HepG2 (cell line): ENCODE results near the gene VEZT. TPM values are rescaled to one million over a fixed set of nuclear protein-coding genes. Genes with fewer than 3 reads are reported as not detected.

Experiments
- ATAC-seq: fragments of 200-7000 bp; cut with Tn5 transposase; 3 replicates; pipeline ENCODE4 v1.9.1; 2020; ENCODE audit warnings: mild to moderate bottlenecking, moderate library complexity
- BruUV-seq: library from RNA; stranded (reverse); fragments of 400-500 nt; replicated peaks from 2 replicates; lab custom pipeline; 2021; lab: Mats Ljungman, UMichigan
- CTCF ChIA-PET: fragments of 300-600 bp; formaldehyde crosslinking; extraction: SDS; loops from one replicate; lab custom pipeline; 2021; ENCODE audit warnings: low total read pairs, inconsistent platforms, low intra/inter-chr PET ratio; lab: Yijun Ruan, JAX
- POLR2A ChIA-PET: fragments of 350-600 bp; sonication (Branson Sonifier 250); formaldehyde crosslinking; loops from one replicate; lab custom pipeline; 2020; ENCODE audit warnings: antibody characterized with exemption, inconsistent platforms; lab: Yijun Ruan, JAX
- DNase-seq: peaks from one replicate; pipeline ENCODE4 v3.0.0-alpha.2; 2015; ENCODE audit warnings: low spot score
- FAIRE-seq: peaks from 3 replicates; lab custom pipeline; 2011; peaks lifted over from hg19 to GRCh38; lab: Jason Lieb, UNC
- H2AFZ ChIP-seq: one replicate; pipeline ENCODE4 v1.6.1; 2011; ENCODE audit warnings: low read length, inconsistent platforms
- H3K27ac ChIP-seq: fragments of 300-600 bp; 3 replicates; pipeline ENCODE4 v1.8.0; 2011; ENCODE audit warnings: mixed run types, mild to moderate bottlenecking, mixed read lengths, low read length, inconsistent platforms; ENCODE audit not compliant: insufficient read depth; ENCODE audit errors: extremely low read length
- H3K27me3 ChIP-seq, 2 experiments: fragments of 200-600 bp in 1 of 2; 2 replicates in 1 of 2; 3 replicates in 1 of 2; pipeline versions ENCODE4 v1.6.0 to v1.8.0; 2011; ENCODE audit warnings: low read length in 2 of 2, mild to moderate bottlenecking in 2 of 2, moderate library complexity in 2 of 2, inconsistent platforms in 1 of 2; ENCODE audit not compliant: insufficient read depth in 2 of 2, control insufficient read depth in 1 of 2
- H3K36me3 ChIP-seq, 2 experiments: fragments of 200-600 bp in 1 of 2; replicated peaks in 1 of 2; 2 replicates in 1 of 2; 3 replicates in 1 of 2; pipeline versions ENCODE4 v1.5.1 to v1.8.0; 2011; ENCODE audit warnings: low read length in 2 of 2, inconsistent platforms in 1 of 2; ENCODE audit not compliant: insufficient read depth in 2 of 2, control insufficient read depth in 1 of 2
- H3K4me1 ChIP-seq: 2 replicates; pipeline ENCODE4 v1.5.1; 2012; ENCODE audit warnings: low read length, inconsistent platforms; ENCODE audit not compliant: insufficient read depth
- H3K4me2 ChIP-seq: 2 replicates; pipeline ENCODE4 v1.6.0; 2011; ENCODE audit warnings: low read depth, low read length, inconsistent platforms
- H3K4me3 ChIP-seq, 3 experiments: fragments of 200-600 bp in 1 of 3; sonication (generic), shearing (Covaris generic) in 1 of 3; replicated peaks in 1 of 3; 2 replicates each; pipeline ENCODE4 v1.5.1; 2011 to 2016; ENCODE audit warnings: low read length in 3 of 3, inconsistent platforms in 2 of 3, low read depth in 2 of 3, mild to moderate bottlenecking in 2 of 3, control low read depth in 1 of 3, mixed read lengths in 1 of 3; ENCODE audit not compliant: insufficient read depth in 1 of 3
- H3K79me2 ChIP-seq: one replicate; pipeline ENCODE4 v1.6.1; 2011; ENCODE audit warnings: low read length, inconsistent platforms; ENCODE audit not compliant: insufficient read depth
- H3K9ac ChIP-seq: 2 replicates; pipeline ENCODE4 v1.6.0; 2011; ENCODE audit warnings: mild to moderate bottlenecking, low read depth, low read length, inconsistent platforms; ENCODE audit not compliant: insufficient read depth
- H3K9me3 ChIP-seq: 2 replicates; pipeline ENCODE4 v1.5.1; 2012; ENCODE audit warnings: mild to moderate bottlenecking, low read length
- H4K20me1 ChIP-seq: 2 replicates; pipeline ENCODE4 v1.6.0; 2011; ENCODE audit warnings: inconsistent platforms, mild to moderate bottlenecking, low read length, moderate library complexity; ENCODE audit not compliant: insufficient read depth
- CHD4 ChIP-seq: fragments of 200-600 bp; sonication (generic); IDR thresholded peaks from 2 replicates; pipeline ENCODE4 v1.7.0; 2017; ENCODE audit warnings: mild to moderate bottlenecking, low read length, borderline replicate concordance
- MLX ChIP-seq: IDR thresholded peaks from 2 replicates; pipeline ENCODE4 v1.6.1; 2016
- RXRA ChIP-seq: sonication (generic); formaldehyde crosslinking; IDR thresholded peaks from 2 replicates; pipeline ENCODE4 v1.5.1; 2020; ENCODE audit warnings: missing genetic modification reagents
- SMAD9 ChIP-seq: sonication (generic); formaldehyde crosslinking; IDR thresholded peaks from 2 replicates; pipeline ENCODE4 v1.5.1; 2020; ENCODE audit warnings: mild to moderate bottlenecking, missing genetic modification reagents
- ZFX ChIP-seq: sonication (generic); formaldehyde crosslinking; IDR thresholded peaks from 2 replicates; pipeline ENCODE4 v1.4.0; 2020; ENCODE audit warnings: mild to moderate bottlenecking, low read depth, missing genetic modification reagents, moderate library complexity
- WGBS: methylation state at CpG from one replicate; pipeline ENCODE4 v1.1.6; 2017; ENCODE audit warnings: low lambda C conversion rate; 5-methylcytosine and 5-hydroxymethylcytosine counted together
- in situ Hi-C: cut with HindIII; loops from 2 replicates; pipeline ENCODE4 v1.10.0; 2017; ENCODE audit warnings: low pct_unique_long_range_greater_than_20kb; ENCODE audit not compliant: extremely low pct_ligation_motif_present
- intact Hi-C: fragments of 100-400 bp; cut with micrococcal nuclease; formaldehyde crosslinking; loops from one replicate; pipeline ENCODE4 v1.10.0; 2022; ENCODE audit not compliant: unreplicated experiment
- polyA plus RNA-seq, 8 experiments: library from polyadenylated mRNA; depleted of rRNA in 3 of 8; stranded (reverse) in 7 of 8; unstranded in 1 of 8; fragments of >200 nt; fragmentation: Illumina TruSeq in 4 of 8; extraction: Trizol in 4 of 8; gene quantifications; 2 replicates each; pipeline versions ENCODE4 v1.2.1 to v1.2.3, GENCODE V29; 2011 to 2016; ENCODE audit warnings: low read depth in 4 of 8, missing spikeins in 1 of 8, mixed read lengths in 1 of 8; ENCODE audit not compliant: insufficient read depth in 1 of 8
- total RNA-seq, 5 experiments: library from RNA; depleted of rRNA; stranded (reverse); fragments of >200 nt; fragmentation: Illumina TruSeq; extraction: Trizol; gene quantifications; 2 replicates each; pipeline ENCODE4 v1.2.3, GENCODE V29; 2016; ENCODE audit warnings: low read depth in 1 of 5
- TF ChIP-seq, protein P1 (sequence below): sonication (generic); formaldehyde crosslinking; IDR thresholded peaks from 2 replicates; pipeline ENCODE4 v1.4.0; 2020; ENCODE audit warnings: missing genetic modification reagents
- TF ChIP-seq, protein P2 (sequence below): sonication (generic); formaldehyde crosslinking; IDR thresholded peaks from 2 replicates; pipeline ENCODE4 v1.5.1; 2020; ENCODE audit warnings: missing genetic modification reagents, mild to moderate bottlenecking, borderline replicate concordance

VEZT gene
- total and polyA plus RNA-seq, 2 of the 13 experiments (the other 11 are each of a cell fraction or from before 2014, with no cell fraction given) = 35.5 to 51.6 TPM

GRCh38 chr12:95214466-95214865 is 3.1 kb upstream of the VEZT start:
- no peak overlapping the region for H3K27ac ChIP-seq

More at GRCh38 chr12:95214466-95214865, 3.1 kb upstream of the VEZT start:
- H3K4me1 ChIP-seq = peaks cover 20% of the 10 kb centered on the region
- H3K36me3 ChIP-seq = no peaks in the 10 kb centered on the region
- CTCF ChIA-PET = no interaction called here
- peaks cover 38% of the 10 kb centered on the region for H3K79me2 ChIP-seq
- no peaks in the 10 kb centered on the region for H3K9me3 ChIP-seq
- ATAC-seq (no peak), DNase-seq (no peak), FAIRE-seq (no peak)
- H2AFZ ChIP-seq = no peak overlapping the region
- H4K20me1 ChIP-seq = no peaks in the 10 kb centered on the region
- no peak overlapping the region for H3K4me3 ChIP-seq
- POLR2A ChIA-PET = no interaction called here
- H3K4me2 ChIP-seq = no peak overlapping the region
- BruUV-seq = no TSS peak
- in situ Hi-C loops (loop anchor here (10.0 kb wide), 1 partner anchor 120 kb away; no protein-coding TSS in a partner anchor), intact Hi-C loops (no loop called here)
- H3K9ac ChIP-seq = no peak overlapping the region
- no peaks in the 10 kb centered on the region; a peak in 1 of 5 replicates for H3K27me3 ChIP-seq
- WGBS = 94% methylated on average over 3 of the region's 3 CpGs
- TF ChIP-seq ZFX (CRISPR knock-in tag) = no peak
- no peak for TF ChIP-seq MLX (CRISPR knock-in tag)
- no peak for TF ChIP-seq CHD4
- no peak for TF ChIP-seq RXRA (CRISPR knock-in tag)
- TF ChIP-seq, protein P1, sequence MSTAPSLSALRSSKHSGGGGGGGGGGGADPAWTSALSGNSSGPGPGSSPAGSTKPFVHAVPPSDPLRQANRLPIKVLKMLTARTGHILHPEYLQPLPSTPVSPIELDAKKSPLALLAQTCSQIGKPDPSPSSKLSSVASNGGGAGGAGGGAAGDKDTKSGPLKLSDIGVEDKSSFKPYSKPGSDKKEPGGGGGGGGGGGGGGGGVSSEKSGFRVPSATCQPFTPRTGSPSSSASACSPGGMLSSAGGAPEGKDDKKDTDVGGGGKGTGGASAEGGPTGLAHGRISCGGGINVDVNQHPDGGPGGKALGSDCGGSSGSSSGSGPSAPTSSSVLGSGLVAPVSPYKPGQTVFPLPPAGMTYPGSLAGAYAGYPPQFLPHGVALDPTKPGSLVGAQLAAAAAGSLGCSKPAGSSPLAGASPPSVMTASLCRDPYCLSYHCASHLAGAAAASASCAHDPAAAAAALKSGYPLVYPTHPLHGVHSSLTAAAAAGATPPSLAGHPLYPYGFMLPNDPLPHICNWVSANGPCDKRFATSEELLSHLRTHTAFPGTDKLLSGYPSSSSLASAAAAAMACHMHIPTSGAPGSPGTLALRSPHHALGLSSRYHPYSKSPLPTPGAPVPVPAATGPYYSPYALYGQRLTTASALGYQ = no peak
- TF ChIP-seq, protein P2, sequence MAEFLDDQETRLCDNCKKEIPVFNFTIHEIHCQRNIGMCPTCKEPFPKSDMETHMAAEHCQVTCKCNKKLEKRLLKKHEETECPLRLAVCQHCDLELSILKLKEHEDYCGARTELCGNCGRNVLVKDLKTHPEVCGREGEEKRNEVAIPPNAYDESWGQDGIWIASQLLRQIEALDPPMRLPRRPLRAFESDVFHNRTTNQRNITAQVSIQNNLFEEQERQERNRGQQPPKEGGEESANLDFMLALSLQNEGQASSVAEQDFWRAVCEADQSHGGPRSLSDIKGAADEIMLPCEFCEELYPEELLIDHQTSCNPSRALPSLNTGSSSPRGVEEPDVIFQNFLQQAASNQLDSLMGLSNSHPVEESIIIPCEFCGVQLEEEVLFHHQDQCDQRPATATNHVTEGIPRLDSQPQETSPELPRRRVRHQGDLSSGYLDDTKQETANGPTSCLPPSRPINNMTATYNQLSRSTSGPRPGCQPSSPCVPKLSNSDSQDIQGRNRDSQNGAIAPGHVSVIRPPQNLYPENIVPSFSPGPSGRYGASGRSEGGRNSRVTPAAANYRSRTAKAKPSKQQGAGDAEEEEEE (CRISPR knock-in tag) = no peak
- no peak for TF ChIP-seq SMAD9 (CRISPR knock-in tag)
